Measurements from ENCODE around the gene CES3.

Gene CES3

GRCh38 chr16:66961065-66961744 lies at the start of gene CES3:
Gene CES3 (plus strand): TSS chr16:66961266. CDS start chr16:66961308, 42 bp downstream.
- peak; percentile 68 for DNase-seq (ENCODE audit: low spot score)

- no peak for DNase-seq (ENCODE audit: low spot score)
Measured at GRCh38 chr16:66911801-66912200, 49.3 kb upstream of the CES3 start.

GRCh38 chr16:66913081-66913480 lies 48.0 kb upstream of the CES3 start:
- DNase-seq (ENCODE audit: low spot score): no peak

GRCh38 chr16:66913711-66914110 lies 47.4 kb upstream of the CES3 start:
- DNase-seq (ENCODE audit: low spot score): no peak

GRCh38 chr16:66914541-66914940 lies 46.5 kb upstream of the CES3 start:
- no peak for DNase-seq (ENCODE audit: low spot score)

GRCh38 chr16:66915041-66915440 lies 46.0 kb upstream of the CES3 start:
- no peak for DNase-seq (ENCODE audit: low spot score)

GRCh38 chr16:66916518-66916917 lies 44.5 kb upstream of the CES3 start:
- DNase-seq (ENCODE audit: low spot score): no peak

- no peak for DNase-seq (ENCODE audit: low spot score)
Measured at GRCh38 chr16:66917741-66918140, 43.3 kb upstream of the CES3 start.

GRCh38 chr16:66918355-66918754 lies 42.7 kb upstream of the CES3 start:
- DNase-seq (ENCODE audit: low spot score): no peak

- no peak for DNase-seq (ENCODE audit: low spot score)
Measured at GRCh38 chr16:66918803-66919568, 42.1 kb upstream of the CES3 start, which contains the start of gene CDH16. Gene CDH16 (minus strand): TSS chr16:66918885. CDS start chr16:66918065, 820 bp downstream.

GRCh38 chr16:66919569-66920298 lies 41.3 kb upstream of the CES3 start:
- no peak for DNase-seq (ENCODE audit: low spot score)

- no peak for DNase-seq (ENCODE audit: low spot score)
Measured at GRCh38 chr16:66920299-66920590, 40.8 kb upstream of the CES3 start.

- DNase-seq (ENCODE audit: low spot score): no peak
Measured at GRCh38 chr16:66920924-66921680, 40.0 kb upstream of the CES3 start.

GRCh38 chr16:66921729-66922450 lies 39.2 kb upstream of the CES3 start:
- DNase-seq (ENCODE audit: low spot score): no peak

GRCh38 chr16:66923247-66923731 lies 37.8 kb upstream of the CES3 start:
- DNase-seq (ENCODE audit: low spot score): no peak

GRCh38 chr16:66923866-66924265 lies 37.2 kb upstream of the CES3 start:
- DNase-seq (ENCODE audit: low spot score): no peak

GRCh38 chr16:66924527-66925321 lies 36.3 kb upstream of the CES3 start:
- no peak for DNase-seq (ENCODE audit: low spot score)

GRCh38 chr16:66925322-66925840 lies 35.7 kb upstream of the CES3 start, which contains the start of gene RRAD:
Gene RRAD (minus strand): TSS chr16:66925535. CDS start chr16:66925179, 356 bp downstream.
- DNase-seq (ENCODE audit: low spot score): no peak

GRCh38 chr16:66926171-66926947 lies 34.7 kb upstream of the CES3 start:
- DNase-seq (ENCODE audit: low spot score): no peak

All from kidney capillary endothelial cell (primary cell).